Prostate gland (tissue), 2 donors: ENCODE data around the gene SLC25A44. TPM values are rescaled to one million over a fixed set of nuclear protein-coding genes. Genes with fewer than 3 reads are reported as not detected.
"Not testable (repeated sequence)": the region's sequence is repeated elsewhere in the genome, so short reads cannot be mapped to it uniquely, and the experiment has no call there.

ENCODE experiments used
- DNase-seq: peaks from one replicate; pipeline ENCODE4 v3.0.0-alpha.2; 2019; ENCODE audit warnings: low spot score
- H3K27ac ChIP-seq, 2 donors: fragments of 200-600 bp; sonication (generic); 2 replicates each; pipeline ENCODE4 v1.5.1; 2017 to 2019
- H3K27me3 ChIP-seq: fragments of 200-600 bp; sonication (generic); replicated peaks from 2 replicates; pipeline ENCODE4 v1.5.1; 2019; ENCODE audit not compliant: insufficient read depth
- H3K36me3 ChIP-seq, 2 donors: fragments of 200-600 bp; sonication (generic); 1 replicate in 1 of 2; 2 replicates in 1 of 2; pipeline versions ENCODE4 v1.5.1 to v1.8.1; 2017 to 2019
- H3K4me1 ChIP-seq: fragments of 200-600 bp; sonication (generic); replicated peaks from 2 replicates; pipeline ENCODE4 v1.5.1; 2019
- H3K4me3 ChIP-seq, 2 donors: fragments of 200-600 bp; sonication (generic); 2 replicates each; pipeline ENCODE4 v1.5.1; 2017 to 2019
- H3K9me3 ChIP-seq: fragments of 200-600 bp; sonication (generic); 2 replicates; pipeline ENCODE4 v1.5.1; 2017
- POLR2A ChIP-seq: fragments of 450-650 bp; IDR thresholded peaks from one replicate; pipeline ENCODE4 v1.6.1; 2016; ENCODE audit warnings: antibody characterized with exemption, mild to moderate bottlenecking
- POLR2AphosphoS5 ChIP-seq: sonication (generic); formaldehyde crosslinking; IDR thresholded peaks from one replicate; pipeline ENCODE4 v1.6.1; 2017; ENCODE audit warnings: antibody characterized with exemption
- WGBS: methylation state at CpG from one replicate; pipeline ENCODE4 v1.1.5; 2018; 5-methylcytosine and 5-hydroxymethylcytosine counted together
- intact Hi-C: fragments of 100-400 bp; cut with DNase I; formaldehyde crosslinking; loops from one replicate; pipeline ENCODE4 v1.14.2; 2022
- total RNA-seq, 2 donors: library from RNA; depleted of rRNA; stranded (reverse); fragments of >200 nt; gene quantifications; one replicate each; pipeline ENCODE4 v1.1.0, GENCODE V29; 2016
- TF ChIP-seq, protein P1 (sequence below), 4 experiments: fragments of 200-600 bp in 2 of 4; fragments of 450-650 bp in 2 of 4; sonication (generic) in 2 of 4; IDR thresholded peaks; 1 replicate in 3 of 4; 2 replicates in 1 of 4; pipeline ENCODE4 v1.5.1; 2016 to 2019; ENCODE audit warnings: antibody characterized with exemption in 4 of 4, mild to moderate bottlenecking in 2 of 4, moderate library complexity in 2 of 4

The SLC25A44 gene
- total RNA-seq, 2 donors from 2014 or later: 14.2 to 16.5 TPM

DNA sequence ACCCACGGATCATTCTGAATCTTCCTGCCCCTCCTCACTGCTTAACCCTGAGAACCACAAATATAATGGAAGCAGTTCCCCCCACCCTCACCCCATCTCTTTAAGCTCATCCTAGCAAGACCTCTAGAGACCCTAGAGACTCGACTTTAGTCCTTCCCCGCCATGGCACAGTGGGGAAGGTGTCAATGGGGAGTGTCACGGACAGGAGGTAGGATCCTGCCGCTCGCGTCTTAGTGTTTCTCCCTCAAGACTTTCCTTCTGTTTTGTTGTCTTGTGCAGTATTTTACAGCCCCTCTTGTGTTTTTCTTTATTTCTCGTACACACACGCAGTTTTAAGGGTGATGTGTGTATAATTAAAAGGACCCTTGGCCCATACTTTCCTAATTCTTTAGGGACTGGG, 18.2 kb downstream of the SLC25A44 start:
- H3K27ac ChIP-seq: peak overlapping the region; percentile 93
- no peaks in the 10 kb centered on the region for H3K9me3 ChIP-seq
- intact Hi-C loops: loop anchor here (2.0 to 5.0 kb wide), 3 partner anchors 19 to 115 kb away; no protein-coding TSS in a partner anchor
- WGBS: 83% methylated on average over 9 of the region's 9 CpGs
- no peak for DNase-seq
- TF ChIP-seq POLR2AphosphoS5: no peak
- TF ChIP-seq POLR2A: no peak
- TF ChIP-seq, protein P1, sequence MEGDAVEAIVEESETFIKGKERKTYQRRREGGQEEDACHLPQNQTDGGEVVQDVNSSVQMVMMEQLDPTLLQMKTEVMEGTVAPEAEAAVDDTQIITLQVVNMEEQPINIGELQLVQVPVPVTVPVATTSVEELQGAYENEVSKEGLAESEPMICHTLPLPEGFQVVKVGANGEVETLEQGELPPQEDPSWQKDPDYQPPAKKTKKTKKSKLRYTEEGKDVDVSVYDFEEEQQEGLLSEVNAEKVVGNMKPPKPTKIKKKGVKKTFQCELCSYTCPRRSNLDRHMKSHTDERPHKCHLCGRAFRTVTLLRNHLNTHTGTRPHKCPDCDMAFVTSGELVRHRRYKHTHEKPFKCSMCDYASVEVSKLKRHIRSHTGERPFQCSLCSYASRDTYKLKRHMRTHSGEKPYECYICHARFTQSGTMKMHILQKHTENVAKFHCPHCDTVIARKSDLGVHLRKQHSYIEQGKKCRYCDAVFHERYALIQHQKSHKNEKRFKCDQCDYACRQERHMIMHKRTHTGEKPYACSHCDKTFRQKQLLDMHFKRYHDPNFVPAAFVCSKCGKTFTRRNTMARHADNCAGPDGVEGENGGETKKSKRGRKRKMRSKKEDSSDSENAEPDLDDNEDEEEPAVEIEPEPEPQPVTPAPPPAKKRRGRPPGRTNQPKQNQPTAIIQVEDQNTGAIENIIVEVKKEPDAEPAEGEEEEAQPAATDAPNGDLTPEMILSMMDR (IDR thresholded peaks at IDR 0.05): no peak
- no peaks in the 10 kb centered on the region for H3K36me3 ChIP-seq
- H3K27me3 ChIP-seq: no peaks in the 10 kb centered on the region
- H3K4me1 ChIP-seq: peaks cover 10% of the 10 kb centered on the region
- H3K4me3 ChIP-seq: no peak overlapping the region

DNA sequence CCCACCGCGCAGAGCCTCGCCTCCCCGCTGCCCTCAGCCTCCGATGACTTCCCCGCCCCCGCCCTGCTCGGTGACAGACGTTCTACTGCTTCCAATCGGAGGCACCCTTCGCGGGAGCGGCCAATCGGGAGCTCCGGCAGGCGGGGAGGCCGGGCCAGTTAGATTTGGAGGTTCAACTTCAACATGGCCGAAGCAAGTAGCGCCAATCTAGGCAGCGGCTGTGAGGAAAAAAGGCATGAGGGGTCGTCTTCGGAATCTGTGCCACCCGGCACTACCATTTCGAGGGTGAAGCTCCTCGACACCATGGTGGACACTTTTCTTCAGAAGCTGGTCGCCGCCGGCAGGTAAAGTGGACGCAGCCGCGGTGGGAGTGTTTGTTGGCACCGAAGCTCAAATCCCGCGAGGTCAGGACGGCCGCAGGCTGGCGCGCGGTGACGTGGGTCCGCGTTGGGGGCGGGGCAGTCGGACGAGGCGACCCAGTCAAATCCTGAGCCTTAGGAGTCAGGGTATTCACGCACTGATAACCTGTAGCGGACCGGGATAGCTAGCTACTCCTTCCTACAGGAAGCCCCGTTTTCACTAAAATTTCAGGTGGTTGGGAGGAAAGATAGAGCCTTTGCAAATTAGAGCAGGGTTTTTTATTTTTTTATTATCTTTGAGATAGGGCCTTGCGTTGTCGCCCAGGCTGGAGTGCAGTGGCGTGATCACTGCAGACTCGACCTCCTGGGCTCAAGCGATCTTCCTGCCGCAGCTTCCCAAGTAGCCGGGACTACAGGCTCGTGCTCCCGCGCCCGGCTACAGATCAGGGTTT, 19.1 kb downstream of the SLC25A44 start, which contains the start of gene PMF1:
PMF1 (plus strand) TSS at position 175 of the 811 bp plus-strand sequence; CDS start at position 184, 9 bp downstream.
- H3K27me3 ChIP-seq: no peaks in the 10 kb centered on the region
- H3K9me3 ChIP-seq: no peaks in the 10 kb centered on the region
- WGBS: under 1% methylated on average over 61 of the region's 61 CpGs
- no peaks in the 10 kb centered on the region for H3K36me3 ChIP-seq
- H3K27ac ChIP-seq: peak within 1 kb of the TSS; percentile 93
- TF ChIP-seq, protein P1 (IDR thresholded peaks at IDR 0.05): peak in 1 of 4 experiments; percentile 18
- TF ChIP-seq POLR2A (peak; percentile 47), POLR2AphosphoS5 (peak; percentile 93)
- intact Hi-C loops: loop anchor here (2.0 to 5.0 kb wide), 3 partner anchors 20 to 116 kb away; no protein-coding TSS in a partner anchor
- peak; percentile 98 for DNase-seq
- peak within 1 kb of the TSS; percentile 49 to 56 for H3K4me3 ChIP-seq
- H3K4me1 ChIP-seq: peaks cover 13% of the 10 kb centered on the region

DNA sequence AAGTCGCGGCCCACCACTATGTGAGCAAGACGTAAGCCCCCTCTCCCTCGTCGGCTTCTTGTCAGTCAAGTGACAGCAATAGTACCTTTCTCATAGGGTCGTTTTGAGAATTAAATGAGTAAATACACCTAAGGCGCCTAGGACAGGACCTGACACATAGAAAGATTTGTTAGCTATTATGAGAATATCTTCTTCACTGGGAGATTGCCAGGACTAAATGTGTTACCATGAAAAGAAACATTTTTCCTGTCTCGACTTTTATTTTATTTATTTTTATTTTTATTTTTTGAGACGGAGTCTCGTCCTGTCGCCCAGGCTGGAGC, 19.7 kb downstream of the SLC25A44 start:
- DNase-seq: no peak
- Histone ChIP-seq H3K4me3 (peak overlapping the region; percentile 49 to 56), H3K36me3 (no peaks in the 10 kb centered on the region), H3K4me1 (peaks cover 13% of the 10 kb centered on the region), H3K9me3 (no peaks in the 10 kb centered on the region), H3K27ac (peak overlapping the region; percentile 93), H3K27me3 (no peaks in the 10 kb centered on the region)
- WGBS: 7% methylated on average over 11 of the region's 11 CpGs
- intact Hi-C loops: loop anchor here (2.0 to 5.0 kb wide), 3 partner anchors 21 to 116 kb away; no protein-coding TSS in a partner anchor
- TF ChIP-seq POLR2A (no peak), POLR2AphosphoS5 (no peak)
- TF ChIP-seq, protein P1 (IDR thresholded peaks at IDR 0.05): no peak

DNA sequence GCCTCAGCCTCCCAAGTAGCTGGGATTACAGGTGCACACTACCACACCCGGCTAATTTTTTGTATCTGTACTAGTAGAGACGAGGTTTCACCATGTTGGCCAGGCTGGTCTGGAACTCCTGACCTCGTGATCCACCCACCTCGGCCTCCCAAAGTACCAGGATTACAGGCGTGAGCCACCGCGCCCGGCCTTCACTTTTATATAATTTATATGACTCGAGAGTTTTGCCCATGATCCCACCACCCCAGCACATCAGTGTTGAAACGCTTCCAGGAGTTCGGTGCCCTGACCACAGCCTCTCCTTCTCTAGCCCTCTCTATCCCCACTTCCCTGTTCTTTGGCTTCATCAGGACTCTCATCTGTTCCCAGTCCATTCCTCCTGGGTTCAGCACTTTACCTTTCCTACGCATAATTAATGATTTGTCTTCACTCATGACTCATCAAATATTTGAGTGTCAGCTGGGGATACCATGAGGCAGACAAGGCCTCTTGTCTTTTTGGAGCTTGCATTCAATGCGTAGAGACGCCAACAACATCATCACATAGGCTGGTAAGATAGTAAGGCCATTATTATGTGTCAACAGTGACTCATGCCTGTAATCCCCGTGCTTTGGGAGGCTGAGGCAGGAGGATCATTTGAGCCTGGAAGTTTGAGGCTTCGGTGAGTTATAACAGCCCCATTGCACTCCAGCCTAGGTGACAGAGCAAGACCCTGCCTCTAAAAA, 20.3 kb downstream of the SLC25A44 start:
- intact Hi-C loops: loop anchor here (5.0 kb wide), 2 partner anchors 67 to 117 kb away; no protein-coding TSS in a partner anchor
- Histone ChIP-seq H3K4me3 (peak overlapping the region; percentile 49 to 56), H3K4me1 (peaks cover 13% of the 10 kb centered on the region), H3K36me3 (no peaks in the 10 kb centered on the region), H3K9me3 (no peaks in the 10 kb centered on the region), H3K27me3 (no peaks in the 10 kb centered on the region), H3K27ac (peak overlapping the region; percentile 93)
- no peak for DNase-seq
- TF ChIP-seq, protein P1 (IDR thresholded peaks at IDR 0.05): no peak
- TF ChIP-seq POLR2AphosphoS5 (no peak), POLR2A (no peak)
- 81% methylated on average over 16 of the region's 16 CpGs for WGBS

DNA sequence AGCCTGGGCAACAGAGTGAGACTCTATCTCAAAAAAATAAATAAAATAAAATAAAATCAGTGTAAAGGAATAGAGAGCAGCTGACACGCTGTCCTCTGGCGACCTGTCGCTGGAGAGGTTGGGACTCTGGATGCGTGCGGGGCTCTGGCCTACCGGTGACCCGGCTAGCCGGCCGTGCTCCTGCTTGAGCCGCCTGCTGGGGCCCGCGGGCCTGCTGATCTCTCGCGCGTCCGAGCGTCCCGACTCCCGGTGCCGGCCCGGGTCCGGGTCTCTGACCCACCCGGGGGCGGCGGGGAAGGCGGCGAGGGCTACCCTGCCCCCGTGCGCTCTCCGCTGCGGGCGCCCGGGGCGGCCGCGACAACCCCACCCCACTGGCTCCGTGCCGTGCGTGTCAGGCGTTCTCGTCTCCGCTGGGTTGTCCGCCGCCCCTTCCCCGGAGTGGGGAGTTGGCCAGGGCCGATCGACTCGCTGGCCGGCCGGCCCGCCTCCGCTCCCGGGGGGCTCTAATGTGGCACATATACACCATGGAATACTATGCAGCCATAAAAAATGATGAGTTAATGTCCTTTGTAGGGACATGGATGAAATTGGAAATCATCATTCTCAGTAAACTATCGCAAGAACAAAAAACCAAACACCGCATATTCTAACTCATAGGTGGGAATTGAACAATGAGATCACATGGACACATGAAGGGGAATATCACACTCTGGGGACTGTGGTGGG, 22.6 kb downstream of the SLC25A44 start:
- 94% methylated on average over 55 of the region's 55 CpGs for WGBS
- H3K36me3 ChIP-seq, H3K9me3 ChIP-seq, H3K27ac ChIP-seq, DNase-seq, H3K27me3 ChIP-seq, H3K4me3 ChIP-seq, intact Hi-C loops: not testable (repeated sequence)
- peaks cover 13% of the 10 kb centered on the region for H3K4me1 ChIP-seq
